HT-29 (cell line): ENCODE results near the gene NKPD1. TPM values are rescaled to one million over a fixed set of nuclear protein-coding genes. Genes with fewer than 3 reads are reported as not detected.
A peak's percentile ranks its signal among the peaks of the same experiment; 100 is the strongest.

Experiments used
- DNase-seq: peaks from one replicate; pipeline ENCODE4 v3.0.0-alpha.2; 2015; ENCODE audit warnings: low spot score
- total RNA-seq: library from RNA; depleted of rRNA; stranded (reverse); fragments of >200 nt; shearing (Covaris generic); gene quantifications from 2 replicates; pipeline ENCODE4 v1.2.3, GENCODE V29; 2014; rRNA removed

NKPD1 gene
- total RNA-seq, 1 experiment from 2014 or later, result 1.4 TPM

GRCh38 chr19:45118106-45118505 is 42.7 kb downstream of the NKPD1 start:
- DNase-seq, result no peak

- no peak for DNase-seq
Measured at GRCh38 chr19:45117671-45118070, 43.1 kb downstream of the NKPD1 start.

- DNase-seq, result no peak
Measured at GRCh38 chr19:45117167-45117594, 43.6 kb downstream of the NKPD1 start.

GRCh38 chr19:45115809-45116615 is 44.8 kb downstream of the NKPD1 start:
- no peak for DNase-seq

- no peak for DNase-seq
Measured at GRCh38 chr19:45114116-45114515, 46.7 kb downstream of the NKPD1 start.

GRCh38 chr19:45113628-45114027 is 47.2 kb downstream of the NKPD1 start:
- DNase-seq, result peak; percentile 65

- no peak for DNase-seq
Measured at GRCh38 chr19:45112111-45112827, 48.5 kb downstream of the NKPD1 start.

Other genes starting within 250 kb of the NKPD1 start
- gene APOC1, start 246.4 kb downstream of the NKPD1 start, total RNA-seq, result 0.28 and 2.0 TPM in 2 replicates
- gene APOC4, start 218.7 kb downstream of the NKPD1 start, total RNA-seq, result not detected in 2 replicates
- gene APOC2, start 214.9 kb downstream of the NKPD1 start, total RNA-seq, result not detected in 2 replicates
- gene CLPTM1, start 205.6 kb downstream of the NKPD1 start, total RNA-seq, result 104 and 106 TPM in 2 replicates
- gene RELB, start 159.5 kb downstream of the NKPD1 start, total RNA-seq, result 11.4 and 18.8 TPM in 2 replicates
- gene CLASRP, start 121.9 kb downstream of the NKPD1 start, total RNA-seq, result 90.2 and 99.9 TPM in 2 replicates
- 1.5 and 1.7 TPM in 2 replicates for gene ZNF296, start 84.5 kb downstream of the NKPD1 start, total RNA-seq
- 113 and 137 TPM in 2 replicates for gene GEMIN7, start 81.7 kb downstream of the NKPD1 start, total RNA-seq
- 108 and 128 TPM in 2 replicates for gene PPP1R37, start 67.8 kb downstream of the NKPD1 start, total RNA-seq
- 34.2 and 51.1 TPM in 2 replicates for gene TRAPPC6A, start 17.3 kb upstream of the NKPD1 start, total RNA-seq
- 13.7 and 21.5 TPM in 2 replicates for gene BLOC1S3, start 17.8 kb upstream of the NKPD1 start, total RNA-seq
- gene EXOC3L2, start 84.4 kb upstream of the NKPD1 start, total RNA-seq, result not detected in 2 replicates
- gene MARK4, start 90.3 kb upstream of the NKPD1 start, total RNA-seq, result 8.3 and 9.5 TPM in 2 replicates
- not detected in 2 replicates for gene CKM, start 161.9 kb upstream of the NKPD1 start, total RNA-seq
- gene KLC3, start 179.8 kb upstream of the NKPD1 start, total RNA-seq, result 0.05 and 0.64 TPM in 2 replicates
- 40.9 and 49.8 TPM in 2 replicates for gene ERCC2, start 209.6 kb upstream of the NKPD1 start, total RNA-seq
- gene PPP1R13L, start 244.1 kb upstream of the NKPD1 start, total RNA-seq, result 47.8 and 48.0 TPM in 2 replicates
- gene POLR1G, start 245.7 kb upstream of the NKPD1 start, total RNA-seq, result 51.7 and 68.2 TPM in 2 replicates